RWPE2 (cell line): ENCODE data around the gene FRMD4B.

Source experiments
- ATAC-seq: fragments of 200-7000 bp; cut with Tn5 transposase; 3 replicates; pipeline ENCODE4 v1.9.1; 2021; ENCODE audit warnings: low read depth
- DNase-seq: peaks from one replicate; pipeline ENCODE4 v3.0.0-alpha.2; 2020; ENCODE audit warnings: low spot score
- H3K27ac ChIP-seq: fragments of 450-650 bp; 2 replicates; pipeline ENCODE4 v1.5.1; 2017; ENCODE audit warnings: mild to moderate bottlenecking; ENCODE audit not compliant: poor library complexity, severe bottlenecking
- H3K27me3 ChIP-seq: fragments of 250-450 bp; sonication (Bioruptor Pico); 2 replicates; pipeline ENCODE4 v1.5.1; 2021; ENCODE audit warnings: mild to moderate bottlenecking, moderate library complexity; ENCODE audit not compliant: insufficient read depth, poor library complexity, severe bottlenecking
- H3K36me3 ChIP-seq: fragments of 250-450 bp; sonication (Bioruptor Pico); 2 replicates; pipeline ENCODE4 v1.5.1; 2020; ENCODE audit warnings: low read depth, mild to moderate bottlenecking, moderate library complexity
- H3K4me1 ChIP-seq: fragments of 250-450 bp; sonication (Bioruptor Pico); 2 replicates; pipeline ENCODE4 v1.5.1; 2021; ENCODE audit warnings: mild to moderate bottlenecking, moderate library complexity; ENCODE audit not compliant: insufficient read depth, poor library complexity, severe bottlenecking
- H3K4me3 ChIP-seq: fragments of 250-450 bp; sonication (Bioruptor Pico); 2 replicates; pipeline ENCODE4 v1.5.1; 2021; ENCODE audit warnings: mild to moderate bottlenecking, moderate library complexity; ENCODE audit not compliant: severe bottlenecking
- H3K9me3 ChIP-seq: fragments of 250-450 bp; sonication (Bioruptor Pico); 2 replicates; pipeline ENCODE4 v1.5.1; 2021; ENCODE audit warnings: mild to moderate bottlenecking, moderate library complexity; ENCODE audit not compliant: severe bottlenecking
- TF ChIP-seq, protein P1 (sequence below): fragments of 450-650 bp; IDR thresholded peaks from one replicate; pipeline ENCODE4 v1.5.1; 2017; ENCODE audit warnings: mild to moderate bottlenecking, moderate library complexity; ENCODE audit not compliant: poor library complexity, severe bottlenecking

Gene FRMD4B

DNA sequence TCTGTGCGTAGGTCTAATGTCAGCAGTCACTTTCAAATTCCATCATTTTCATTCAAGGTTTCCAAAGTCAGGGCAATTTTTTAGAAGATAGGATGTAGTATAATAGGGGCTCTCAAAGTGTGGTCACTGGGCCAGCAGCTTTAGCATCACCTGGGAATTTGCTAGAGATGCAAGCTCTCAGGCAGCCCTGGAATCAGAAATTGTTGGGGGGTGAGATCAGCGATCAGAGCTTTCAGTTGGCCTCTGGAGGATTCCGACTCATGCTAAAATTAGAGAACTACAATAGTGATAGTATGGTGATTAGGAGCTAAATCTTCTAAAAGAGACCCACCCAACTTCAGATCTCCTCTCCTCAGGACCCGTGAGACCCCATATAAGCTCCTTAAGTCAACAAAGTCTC lies 2.4 kb upstream of the FRMD4B start:
- no peak for DNase-seq
- H3K27ac ChIP-seq = no peak overlapping the region
- no peaks in the 10 kb centered on the region for H3K9me3 ChIP-seq
- no peak for ATAC-seq
- H3K4me1 ChIP-seq = peaks cover 18% of the 10 kb centered on the region
- TF ChIP-seq, protein P1, sequence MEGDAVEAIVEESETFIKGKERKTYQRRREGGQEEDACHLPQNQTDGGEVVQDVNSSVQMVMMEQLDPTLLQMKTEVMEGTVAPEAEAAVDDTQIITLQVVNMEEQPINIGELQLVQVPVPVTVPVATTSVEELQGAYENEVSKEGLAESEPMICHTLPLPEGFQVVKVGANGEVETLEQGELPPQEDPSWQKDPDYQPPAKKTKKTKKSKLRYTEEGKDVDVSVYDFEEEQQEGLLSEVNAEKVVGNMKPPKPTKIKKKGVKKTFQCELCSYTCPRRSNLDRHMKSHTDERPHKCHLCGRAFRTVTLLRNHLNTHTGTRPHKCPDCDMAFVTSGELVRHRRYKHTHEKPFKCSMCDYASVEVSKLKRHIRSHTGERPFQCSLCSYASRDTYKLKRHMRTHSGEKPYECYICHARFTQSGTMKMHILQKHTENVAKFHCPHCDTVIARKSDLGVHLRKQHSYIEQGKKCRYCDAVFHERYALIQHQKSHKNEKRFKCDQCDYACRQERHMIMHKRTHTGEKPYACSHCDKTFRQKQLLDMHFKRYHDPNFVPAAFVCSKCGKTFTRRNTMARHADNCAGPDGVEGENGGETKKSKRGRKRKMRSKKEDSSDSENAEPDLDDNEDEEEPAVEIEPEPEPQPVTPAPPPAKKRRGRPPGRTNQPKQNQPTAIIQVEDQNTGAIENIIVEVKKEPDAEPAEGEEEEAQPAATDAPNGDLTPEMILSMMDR = no peak
- H3K4me3 ChIP-seq = no peak overlapping the region
- H3K36me3 ChIP-seq = no peaks in the 10 kb centered on the region; the same call in 1 of the 2 replicates
- H3K27me3 ChIP-seq = no peaks in the 10 kb centered on the region

- peak; percentile 66 for ATAC-seq
- TF ChIP-seq, protein P1 = peak; percentile 1
- Histone ChIP-seq H3K4me3 (no peak overlapping the region), H3K36me3 (no peaks in the 10 kb centered on the region; the same call in 1 of the 2 replicates), H3K9me3 (no peaks in the 10 kb centered on the region), H3K27me3 (no peaks in the 10 kb centered on the region), H3K4me1 (peaks cover 18% of the 10 kb centered on the region), H3K27ac (peak overlapping the region; percentile 32)
- no peak for DNase-seq
Measured at GRCh38 chr3:69386556-69387385, 883 bp upstream of the FRMD4B start.

GRCh38 chr3:69385123-69385722 lies 665 bp downstream of the FRMD4B start:
- H3K4me1 ChIP-seq = peaks cover 15% of the 10 kb centered on the region
- TF ChIP-seq, protein P1 = no peak
- DNase-seq (no peak), ATAC-seq (no peak)
- no peaks in the 10 kb centered on the region for H3K27me3 ChIP-seq
- no peak overlapping the region for H3K4me3 ChIP-seq
- no peaks in the 10 kb centered on the region; the same call in 1 of the 2 replicates for H3K36me3 ChIP-seq
- no peak overlapping the region for H3K27ac ChIP-seq
- no peaks in the 10 kb centered on the region for H3K9me3 ChIP-seq

- no peaks in the 10 kb centered on the region for H3K27me3 ChIP-seq
- TF ChIP-seq, protein P1 = no peak
- no peaks in the 10 kb centered on the region for H3K9me3 ChIP-seq
- no peak overlapping the region for H3K4me3 ChIP-seq
- H3K27ac ChIP-seq = no peak overlapping the region
- peaks cover 17% of the 10 kb centered on the region for H3K4me1 ChIP-seq
- ATAC-seq (no peak), DNase-seq (no peak)
- H3K36me3 ChIP-seq = no peaks in the 10 kb centered on the region; the same call in 1 of the 2 replicates
Measured at GRCh38 chr3:69384326-69384725, 1.6 kb downstream of the FRMD4B start.

- Histone ChIP-seq H3K27me3 (no peaks in the 10 kb centered on the region), H3K9me3 (no peaks in the 10 kb centered on the region), H3K27ac (no peak overlapping the region), H3K4me1 (peaks cover 6% of the 10 kb centered on the region), H3K36me3 (no peaks in the 10 kb centered on the region; the same call in none of the 2 replicates), H3K4me3 (no peak overlapping the region)
- DNase-seq = no peak
- ATAC-seq = no peak
- TF ChIP-seq, protein P1 = no peak
Measured at GRCh38 chr3:69379661-69380060, 6.2 kb downstream of the FRMD4B start.
